ENCODE results near the gene OR6N1.

Gene OR6N1

GRCh38 chr1:158781104-158781503 is 9.1 kb upstream of the OR6N1 start, which contains the start of gene OR6N2:
OR6N2 (minus strand) TSS chr1:158781204; CDS start chr1:158777635, 3,569 bp downstream.
- DNase-seq (ENCODE audit: low read depth): no peak

GRCh38 chr1:158754420-158754819 is 17.6 kb downstream of the OR6N1 start, which contains the start of gene OR6K6:
OR6K6 (plus strand) TSS chr1:158754720; CDS start chr1:158754888, 168 bp downstream.
- DNase-seq (ENCODE audit: low read depth): no peak
- H3K4me3 ChIP-seq (ENCODE audit: low read depth, low read length): no peak within 1 kb of the TSS

More at GRCh38 chr1:158781104-158781503, 9.1 kb upstream of the OR6N1 start, which contains the start of gene OR6N2:
- H3K4me3 ChIP-seq (ENCODE audit: low read depth, low read length): no peak within 1 kb of the TSS

GRCh38 chr1:158752155-158752712 is 19.8 kb downstream of the OR6N1 start:
- H3K4me3 ChIP-seq (ENCODE audit: low read depth, low read length): no peak overlapping the region
- DNase-seq (ENCODE audit: low read depth): no peak

- no peak for DNase-seq (ENCODE audit: low read depth)
- no peak overlapping the region for H3K4me3 ChIP-seq (ENCODE audit: low read depth, low read length)
Observed at GRCh38 chr1:158735848-158736247, 36.1 kb downstream of the OR6N1 start.

GRCh38 chr1:158732524-158732923 is 39.5 kb downstream of the OR6N1 start:
- H3K4me3 ChIP-seq (ENCODE audit: low read depth, low read length): no peak overlapping the region
- DNase-seq (ENCODE audit: low read depth): no peak

GRCh38 chr1:158731707-158732106 is 40.3 kb downstream of the OR6N1 start:
- H3K4me3 ChIP-seq (ENCODE audit: low read depth, low read length): no peak overlapping the region
- no peak for DNase-seq (ENCODE audit: low read depth)

GRCh38 chr1:158730453-158730852 is 41.5 kb downstream of the OR6N1 start:
- H3K4me3 ChIP-seq (ENCODE audit: low read depth, low read length): no peak overlapping the region
- DNase-seq (ENCODE audit: low read depth): no peak

GRCh38 chr1:158728510-158729225 is 43.3 kb downstream of the OR6N1 start:
- H3K4me3 ChIP-seq (ENCODE audit: low read depth, low read length): no peak overlapping the region
- no peak for DNase-seq (ENCODE audit: low read depth)

GRCh38 chr1:158724442-158724841 is 47.6 kb downstream of the OR6N1 start:
- no peak for DNase-seq (ENCODE audit: low read depth)
- no peak overlapping the region for H3K4me3 ChIP-seq (ENCODE audit: low read depth, low read length)

- no peak for DNase-seq (ENCODE audit: low read depth)
Observed at GRCh38 chr1:158720620-158721019, 51.4 kb downstream of the OR6N1 start, which contains the start of gene OR6K3. OR6K3 (minus strand) TSS chr1:158720720; CDS start chr1:158718115, 2,605 bp downstream.

GRCh38 chr1:158719664-158720063 is 52.3 kb downstream of the OR6N1 start:
- no peak for DNase-seq (ENCODE audit: low read depth)
- H3K4me3 ChIP-seq (ENCODE audit: low read depth, low read length): no peak overlapping the region

More at GRCh38 chr1:158720620-158721019, 51.4 kb downstream of the OR6N1 start, which contains the start of gene OR6K3:
- no peak within 1 kb of the TSS for H3K4me3 ChIP-seq (ENCODE audit: low read depth, low read length)

GRCh38 chr1:158717344-158717743 is 54.7 kb downstream of the OR6N1 start:
- H3K4me3 ChIP-seq (ENCODE audit: low read depth, low read length): no peak overlapping the region
- no peak for DNase-seq (ENCODE audit: low read depth)

GRCh38 chr1:158716335-158716734 is 55.7 kb downstream of the OR6N1 start:
- DNase-seq (ENCODE audit: low read depth): no peak
- no peak overlapping the region for H3K4me3 ChIP-seq (ENCODE audit: low read depth, low read length)

- no peak for DNase-seq (ENCODE audit: low read depth)
- H3K4me3 ChIP-seq (ENCODE audit: low read depth, low read length): no peak overlapping the region
Observed at GRCh38 chr1:158714754-158715153, 57.2 kb downstream of the OR6N1 start.
